NCI-H128 (cell line): ENCODE measurements around the gene ESPL1.

Source experiments
- DNase-seq: peaks from one replicate; lab custom pipeline; 2025; ENCODE audit not compliant: unreplicated experiment; lab: John Stamatoyannopoulos, UW

The ESPL1 gene

GRCh38 chr12:53255996-53256395 is 12.1 kb upstream of the ESPL1 start:
- DNase-seq, result no peak

GRCh38 chr12:53258541-53259539 is 9.3 kb upstream of the ESPL1 start:
- no peak for DNase-seq

- no peak for DNase-seq
These were observed 8.2 kb upstream of the ESPL1 start for GRCh38 chr12:53259891-53260290.

- no peak for DNase-seq
These were observed 2.3 kb upstream of the ESPL1 start for GRCh38 chr12:53265783-53266182.

- no peak for DNase-seq
These were observed 647 bp upstream of the ESPL1 start for GRCh38 chr12:53267306-53267998.

GRCh38 chr12:53268630-53269562 is 797 bp downstream of the ESPL1 start:
- DNase-seq, result no peak

GRCh38 chr12:53274445-53274844 is 6.3 kb downstream of the ESPL1 start:
- no peak for DNase-seq

GRCh38 chr12:53276511-53276910 is 8.4 kb downstream of the ESPL1 start:
- no peak for DNase-seq

GRCh38 chr12:53277981-53278380 is 9.9 kb downstream of the ESPL1 start:
- DNase-seq, result no peak

GRCh38 chr12:53279283-53279869 is 11.3 kb downstream of the ESPL1 start:
- no peak for DNase-seq

GRCh38 chr12:53279888-53280498 is 11.9 kb downstream of the ESPL1 start:
- no peak for DNase-seq

- no peak for DNase-seq
These were observed 18.3 kb downstream of the ESPL1 start for GRCh38 chr12:53286448-53286847.

GRCh38 chr12:53287741-53288216 is 19.7 kb downstream of the ESPL1 start:
- no peak for DNase-seq

- no peak for DNase-seq
These were observed 20.2 kb downstream of the ESPL1 start for GRCh38 chr12:53288322-53288721.

GRCh38 chr12:53289891-53290290 is 21.8 kb downstream of the ESPL1 start:
- no peak for DNase-seq

GRCh38 chr12:53290661-53291060 is 22.6 kb downstream of the ESPL1 start:
- DNase-seq, result no peak

GRCh38 chr12:53292426-53292825 is 24.3 kb downstream of the ESPL1 start:
- peak; percentile 56 for DNase-seq

GRCh38 chr12:53295070-53295890 is 27.2 kb downstream of the ESPL1 start, which contains the start of gene PFDN5:
Gene PFDN5, plus strand, starts transcription at chr12:53295542. Its CDS starts 26 bp downstream, at chr12:53295568.
- peak; percentile 67 for DNase-seq

GRCh38 chr12:53295891-53296219 is 27.8 kb downstream of the ESPL1 start:
- DNase-seq, result no peak
